Keratinocyte (primary cell): ENCODE data around the gene ESYT3. TPM values are rescaled to one million over a fixed set of nuclear protein-coding genes. Genes with fewer than 3 reads are reported as not detected.

Experiments
- DNase-seq: peaks from one replicate; pipeline ENCODE4 v3.0.0-alpha.2; 2011; ENCODE audit warnings: low read depth, missing footprints, low spot score
- FAIRE-seq: peaks from 2 replicates; lab custom pipeline; 2011; peaks lifted over from hg19 to GRCh38; lab: Jason Lieb, UNC
- H2AFZ ChIP-seq: 2 replicates; pipeline ENCODE4 v1.6.0; 2012; ENCODE audit warnings: low read length, control low read depth, inconsistent platforms; ENCODE audit not compliant: control insufficient read depth
- H3K27ac ChIP-seq: 2 replicates; pipeline ENCODE4 v1.5.1; 2011; ENCODE audit warnings: low read length; ENCODE audit not compliant: control insufficient read depth, insufficient read depth
- H3K27me3 ChIP-seq: 3 replicates; pipeline ENCODE4 v1.6.0; 2011; ENCODE audit warnings: low read length; ENCODE audit not compliant: control insufficient read depth, insufficient read depth; ENCODE audit errors: extremely low read depth
- H3K36me3 ChIP-seq, 2 experiments: 2 replicates in 1 of 2; 3 replicates in 1 of 2; pipeline ENCODE4 v1.5.1; 2011; ENCODE audit warnings: low read length in 2 of 2, mild to moderate bottlenecking in 1 of 2; ENCODE audit not compliant: control insufficient read depth in 2 of 2, insufficient read depth in 2 of 2; ENCODE audit errors: extremely low read depth in 1 of 2
- H3K4me1 ChIP-seq: 3 replicates; pipeline ENCODE4 v1.5.1; 2011; ENCODE audit warnings: low read length; ENCODE audit not compliant: control insufficient read depth, insufficient read depth; ENCODE audit errors: extremely low read depth
- H3K4me2 ChIP-seq: 3 replicates; pipeline ENCODE4 v1.6.0; 2011; ENCODE audit warnings: low read depth, low read length; ENCODE audit not compliant: control insufficient read depth, insufficient read depth; ENCODE audit errors: extremely low read depth
- H3K4me3 ChIP-seq, 3 experiments: fragments of 200-600 bp in 1 of 3; sonication (generic) in 1 of 3; 2 replicates in 2 of 3; 3 replicates in 1 of 3; pipeline ENCODE4 v1.5.1; 2011 to 2016; ENCODE audit warnings: low read length in 3 of 3, mild to moderate bottlenecking in 3 of 3, control low read depth in 2 of 3, inconsistent platforms in 1 of 3, low read depth in 1 of 3, mixed read lengths in 1 of 3, mixed run types in 1 of 3, moderate library complexity in 1 of 3; ENCODE audit not compliant: control insufficient read depth in 2 of 3, insufficient read depth in 2 of 3; ENCODE audit errors: extremely low read depth in 1 of 3
- H3K79me2 ChIP-seq: 2 replicates; pipeline ENCODE4 v1.6.0; 2012; ENCODE audit warnings: low read length; ENCODE audit not compliant: control insufficient read depth, insufficient read depth
- H3K9ac ChIP-seq: 3 replicates; pipeline ENCODE4 v1.6.0; 2011; ENCODE audit warnings: low read length; ENCODE audit not compliant: control insufficient read depth, insufficient read depth; ENCODE audit errors: extremely low read depth
- H3K9me1 ChIP-seq: 3 replicates; pipeline ENCODE4 v1.6.0; 2011; ENCODE audit warnings: low read length; ENCODE audit not compliant: control insufficient read depth, insufficient read depth; ENCODE audit errors: extremely low read depth
- H3K9me3 ChIP-seq: 2 replicates; pipeline ENCODE4 v1.5.1; 2012; ENCODE audit warnings: low read depth, low read length; ENCODE audit not compliant: control insufficient read depth
- H4K20me1 ChIP-seq: 3 replicates; pipeline ENCODE4 v1.6.0; 2011; ENCODE audit warnings: low read length; ENCODE audit not compliant: control insufficient read depth, insufficient read depth; ENCODE audit errors: extremely low read depth
- CTCF ChIP-seq, 3 experiments: IDR thresholded peaks in 1 of 3; conservative IDR thresholded peaks in 1 of 3; optimal IDR thresholded peaks in 1 of 3; 2 replicates in 2 of 3; 3 replicates in 1 of 3; pipeline versions ENCODE3 to v1.5.1; 2011; ENCODE audit warnings: low read length in 3 of 3, mild to moderate bottlenecking in 3 of 3, moderate library complexity in 2 of 3, control low read depth in 1 of 3, inconsistent platforms in 1 of 3; ENCODE audit not compliant: insufficient read depth in 2 of 3; ENCODE audit errors: extremely low read depth in 1 of 3
- EZH2 ChIP-seq: IDR thresholded peaks from one replicate; pipeline ENCODE4 v1.6.1; 2012; ENCODE audit warnings: inconsistent platforms, mild to moderate bottlenecking, low read length, moderate library complexity
- dilution Hi-C: fragments of 300-500 bp; cut with MboI; formaldehyde crosslinking; loops from one replicate; pipeline ENCODE4 v1.7.0; 2020; ENCODE audit warnings: low sequenced_read_pairs; ENCODE audit not compliant: extremely low pct_ligation_motif_present
- polyA plus RNA-seq, 5 experiments: library from polyadenylated mRNA; depleted of rRNA in 3 of 5; stranded (reverse) in 3 of 5; stranded (forward) in 1 of 5; unstranded in 1 of 5; fragments of >200 nt; gene quantifications; 1 replicate in 1 of 5; 2 replicates in 3 of 5; 3 replicates in 1 of 5; pipeline versions ENCODE4 v1.2.1 to v1.2.3, GENCODE V29; 2011 to 2012; ENCODE audit warnings: missing spikeins in 2 of 5, low read depth in 1 of 5, low replicate concordance in 1 of 5

The ESYT3 gene
- polyA plus RNA-seq, 1 donor (not counting 4 experiments of a cell fraction or from before 2014, with no cell fraction given), result 0.62 TPM

GRCh38 chr3:138473391-138473790 lies 39.0 kb downstream of the ESYT3 start:
- dilution Hi-C loops, result no loop called here
- TF ChIP-seq CTCF (optimal IDR thresholded peaks at IDR 0.05 in 1 of 3, IDR thresholded peaks at IDR 0.05 in 1 of 3, conservative IDR thresholded peaks at IDR 0.05 in 1 of 3; ENCODE audit: extremely low read depth in 1 of 3, insufficient read depth in 2 of 3, low read length in 3 of 3) (no peak), EZH2 (no peak)

GRCh38 chr3:138474163-138474562 lies 39.7 kb downstream of the ESYT3 start:
- no peaks in the 10 kb centered on the region for H3K9me1 ChIP-seq
- no peak overlapping the region for H2AFZ ChIP-seq
- no peaks in the 10 kb centered on the region for H3K9me3 ChIP-seq
- H4K20me1 ChIP-seq, result no peaks in the 10 kb centered on the region
- TF ChIP-seq EZH2 (no peak), CTCF (optimal IDR thresholded peaks at IDR 0.05 in 1 of 3, IDR thresholded peaks at IDR 0.05 in 1 of 3, conservative IDR thresholded peaks at IDR 0.05 in 1 of 3; ENCODE audit: extremely low read depth in 1 of 3, insufficient read depth in 2 of 3, low read length in 3 of 3) (no peak)
- no peak overlapping the region for H3K9ac ChIP-seq
- peaks cover 3% of the 10 kb centered on the region for H3K4me1 ChIP-seq
- H3K27me3 ChIP-seq, result no peaks in the 10 kb centered on the region
- H3K4me2 ChIP-seq, result no peak overlapping the region
- dilution Hi-C loops, result no loop called here
- no peak for FAIRE-seq
- DNase-seq, result no peak
- H3K79me2 ChIP-seq, result no peaks in the 10 kb centered on the region
- H3K27ac ChIP-seq, result no peak overlapping the region
- no peaks in the 10 kb centered on the region for H3K36me3 ChIP-seq
- no peak overlapping the region for H3K4me3 ChIP-seq

More at GRCh38 chr3:138473391-138473790, 39.0 kb downstream of the ESYT3 start:
- Histone ChIP-seq H3K4me1 (peaks cover 9% of the 10 kb centered on the region), H3K27me3 (no peaks in the 10 kb centered on the region), H3K79me2 (no peaks in the 10 kb centered on the region), H4K20me1 (no peaks in the 10 kb centered on the region), H3K9me1 (no peaks in the 10 kb centered on the region), H3K9ac (no peak overlapping the region), H3K4me2 (no peak overlapping the region), H3K36me3 (no peaks in the 10 kb centered on the region), H2AFZ (no peak overlapping the region), H3K4me3 (no peak overlapping the region), H3K27ac (no peak overlapping the region), H3K9me3 (no peaks in the 10 kb centered on the region)
- no peak for FAIRE-seq
- DNase-seq, result no peak
